GM12873 (cell line): ENCODE data around the gene TPTE2.
"Not testable (repeated sequence)": the region's sequence is repeated elsewhere in the genome, so short reads cannot be mapped to it uniquely, and the experiment has no call there.

ENCODE experiments used
- CTCF ChIP-seq: IDR thresholded peaks from 2 replicates; pipeline ENCODE4 v1.5.1; 2012; ENCODE audit warnings: low read depth, mild to moderate bottlenecking, moderate library complexity, low read length, control low read depth; ENCODE audit not compliant: insufficient read depth; ENCODE audit errors: missing control alignments

The TPTE2 gene

GRCh38 chr13:19561127-19561582 is at the start of gene TPTE2:
TPTE2 (minus strand) TSS chr13:19561532; CDS start chr13:19503234, 58,298 bp downstream.
- not testable (repeated sequence) for TF ChIP-seq CTCF

- no peak for TF ChIP-seq CTCF
These were observed 46.3 kb upstream of the TPTE2 start for GRCh38 chr13:19607523-19608078.

GRCh38 chr13:19606737-19607136 is 45.4 kb upstream of the TPTE2 start:
- no peak for TF ChIP-seq CTCF

GRCh38 chr13:19606152-19606551 is 44.8 kb upstream of the TPTE2 start:
- TF ChIP-seq CTCF, result no peak

- no peak for TF ChIP-seq CTCF
These were observed 44.0 kb upstream of the TPTE2 start for GRCh38 chr13:19605161-19605955.

- no peak for TF ChIP-seq CTCF
These were observed 43.0 kb upstream of the TPTE2 start for GRCh38 chr13:19604306-19604705.

GRCh38 chr13:19601749-19602725 is 40.7 kb upstream of the TPTE2 start:
- peak; percentile 47 for TF ChIP-seq CTCF
